ENCODE results near the gene ACOT9.
"Not testable (repeated sequence)": the region's sequence is repeated elsewhere in the genome, so short reads cannot be mapped to it uniquely, and the experiment has no call there.

Gene ACOT9

GRCh38 chrX:23699636-23700194 is 43.4 kb downstream of the ACOT9 start:
- peak; percentile 60 for DNase-seq (ENCODE audit: low read depth, low spot score)

- DNase-seq (ENCODE audit: low read depth, low spot score), result peak; percentile 28
These were observed 48.5 kb downstream of the ACOT9 start for GRCh38 chrX:23694606-23695005.

DNA sequence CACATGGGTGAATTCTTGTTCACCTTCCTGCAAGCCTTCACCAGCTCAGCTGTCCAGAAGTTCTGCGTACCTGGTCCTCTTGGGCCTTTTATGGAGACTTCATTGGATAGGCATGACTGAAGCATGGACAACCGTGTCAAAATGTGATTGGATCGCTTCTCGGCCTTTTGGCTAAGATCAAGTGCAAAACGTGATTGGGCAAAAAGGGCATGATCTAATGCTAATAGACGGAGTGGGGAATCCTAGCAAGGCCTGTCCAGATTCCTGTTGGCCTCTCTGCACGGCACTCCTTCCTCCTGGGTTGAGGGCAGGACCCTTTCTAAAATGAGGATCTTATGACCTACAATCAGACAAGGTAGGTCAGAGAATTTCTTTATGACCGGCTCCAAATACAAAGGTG is 50.9 kb downstream of the ACOT9 start:
- no peak for DNase-seq (ENCODE audit: low read depth, low spot score)

GRCh38 chrX:23676486-23676885 is 66.6 kb downstream of the ACOT9 start:
- not testable (repeated sequence) for DNase-seq (ENCODE audit: low read depth, low spot score)

DNA sequence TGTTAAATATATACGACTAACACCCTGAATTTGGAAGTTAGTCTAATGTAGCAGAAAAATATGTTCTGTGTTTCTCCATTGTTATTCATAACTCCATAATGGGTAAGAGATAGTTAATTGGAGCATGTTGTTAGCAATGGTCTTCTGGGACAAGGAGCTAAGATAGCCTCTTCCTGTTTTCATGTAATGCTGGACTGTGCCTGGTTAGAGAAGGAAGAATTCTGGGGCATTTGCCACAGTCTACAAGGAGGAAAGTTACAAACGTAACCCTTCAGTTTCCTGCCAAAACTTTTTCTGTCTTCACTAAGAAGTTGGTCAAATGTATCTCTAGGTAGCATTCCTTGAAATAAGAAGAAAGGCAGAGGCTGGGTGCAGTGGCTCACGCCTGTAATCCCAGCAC is 70.0 kb downstream of the ACOT9 start:
- DNase-seq (ENCODE audit: low read depth, low spot score), result no peak

DNA sequence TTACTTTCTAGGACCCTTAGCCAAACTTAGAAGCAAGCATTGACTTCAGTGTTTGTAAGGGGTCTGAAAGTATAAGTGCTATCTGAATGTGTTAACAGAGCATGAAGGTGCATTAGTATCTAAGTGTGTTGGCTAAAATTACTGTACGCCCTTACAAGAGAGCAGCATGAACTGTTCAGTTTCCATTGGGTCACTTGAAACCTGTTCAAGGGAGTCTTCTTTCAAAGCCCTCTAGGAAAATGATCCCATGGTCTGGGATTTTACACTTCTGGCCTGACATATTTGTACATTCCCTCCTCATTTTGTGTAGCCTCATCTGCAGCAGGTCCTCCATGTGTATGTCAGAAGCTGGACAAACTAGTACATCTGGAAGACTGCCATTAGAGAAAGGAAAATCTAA is 72.5 kb downstream of the ACOT9 start:
- DNase-seq (ENCODE audit: low read depth, low spot score), result no peak

GRCh38 chrX:23668335-23668734 is 74.7 kb downstream of the ACOT9 start:
- DNase-seq (ENCODE audit: low read depth, low spot score), result no peak

DNA sequence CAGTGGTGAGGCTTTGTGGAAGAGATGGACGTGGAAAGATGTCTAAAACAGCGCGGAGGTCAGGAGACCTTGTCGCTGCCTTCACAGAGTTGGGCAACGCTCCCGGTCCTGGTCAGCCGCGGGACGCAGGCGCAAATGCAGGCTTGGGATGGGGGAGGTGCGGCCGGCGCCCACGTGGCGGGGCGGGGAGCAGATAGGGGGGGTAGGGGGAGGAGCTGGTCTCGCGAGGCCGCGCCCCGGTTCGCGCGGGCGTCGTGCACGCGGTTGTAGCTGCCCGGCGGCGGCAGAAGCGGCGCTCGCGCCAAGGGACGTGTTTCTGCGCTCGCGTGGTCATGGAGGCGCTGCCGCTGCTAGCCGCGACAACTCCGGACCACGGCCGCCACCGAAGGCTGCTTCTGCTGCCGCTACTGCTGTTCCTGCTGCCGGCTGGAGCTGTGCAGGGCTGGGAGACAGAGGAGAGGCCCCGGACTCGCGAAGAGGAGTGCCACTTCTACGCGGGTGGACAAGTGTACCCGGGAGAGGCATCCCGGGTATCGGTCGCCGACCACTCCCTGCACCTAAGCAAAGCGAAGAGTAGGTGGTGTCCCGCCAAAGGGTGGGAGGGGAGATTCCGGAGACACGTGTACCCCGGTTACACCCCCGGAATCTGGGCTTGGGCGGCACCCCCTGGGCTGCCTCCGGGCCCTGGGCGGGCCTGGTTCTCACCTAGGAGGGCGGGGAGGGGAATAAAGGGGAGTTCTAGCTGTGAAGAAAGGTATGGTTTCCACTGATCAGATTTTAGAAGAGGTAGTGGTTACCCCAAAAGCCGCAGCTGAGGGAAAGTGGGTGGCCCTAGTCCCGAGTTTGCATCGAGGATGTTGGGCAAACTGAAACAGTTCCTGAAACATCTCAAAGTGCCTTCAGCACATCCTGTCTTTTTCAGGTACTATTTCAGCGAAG is 75.6 kb downstream of the ACOT9 start, which contains the start of gene PRDX4:
Gene PRDX4, plus strand, starts transcription at position 255 of the 939 bp plus-strand sequence. Its CDS starts 78 bp downstream, at position 333.
- peak; percentile 89 for DNase-seq (ENCODE audit: low read depth, low spot score)

- no peak for DNase-seq (ENCODE audit: low read depth, low spot score)
These were observed 76.8 kb downstream of the ACOT9 start for GRCh38 chrX:23666282-23666681.

DNA sequence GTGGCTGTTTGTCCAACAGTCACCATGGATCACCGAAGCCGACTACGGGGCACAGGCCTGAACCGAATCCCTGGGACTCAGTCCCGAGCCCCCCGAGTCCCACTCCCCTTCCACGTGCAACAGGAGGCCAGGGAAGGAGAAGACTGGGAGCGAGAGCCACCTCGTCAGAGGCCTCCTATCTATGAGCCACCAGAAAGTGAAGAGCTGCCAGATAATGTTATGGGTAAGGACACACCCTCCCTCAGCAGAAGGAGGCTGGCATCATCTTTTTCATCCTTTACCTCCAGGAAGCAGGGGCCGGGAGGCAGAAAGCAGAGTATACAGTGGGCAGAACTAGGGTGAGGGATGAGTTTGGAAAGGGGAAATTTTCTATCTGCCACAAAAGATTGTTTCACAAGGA is 78.6 kb downstream of the ACOT9 start:
- DNase-seq (ENCODE audit: low read depth, low spot score), result no peak

GRCh38 chrX:23662853-23663252 is 80.2 kb downstream of the ACOT9 start:
- DNase-seq (ENCODE audit: low read depth, low spot score), result no peak

GRCh38 chrX:23662187-23662586 is 80.9 kb downstream of the ACOT9 start:
- DNase-seq (ENCODE audit: low read depth, low spot score), result no peak

DNA sequence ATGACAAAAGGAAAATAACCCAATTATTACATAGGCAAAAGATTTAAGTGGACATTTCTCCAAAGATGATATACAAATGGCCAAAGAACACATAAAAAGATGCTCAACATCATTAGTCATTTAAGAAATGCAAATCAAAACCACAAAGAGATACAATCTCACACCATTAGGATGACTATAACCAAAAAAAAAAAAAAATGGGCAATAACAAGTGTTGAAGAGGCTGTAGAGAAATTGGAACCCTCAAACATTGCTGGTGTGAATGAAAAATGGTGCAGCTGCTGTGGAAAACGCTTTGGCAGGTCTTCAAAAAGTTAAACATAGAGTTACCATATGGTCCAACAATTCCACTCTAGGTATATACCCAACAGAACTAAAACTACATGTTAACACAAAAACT is 81.4 kb downstream of the ACOT9 start:
- no peak for DNase-seq (ENCODE audit: low read depth, low spot score)

DNA sequence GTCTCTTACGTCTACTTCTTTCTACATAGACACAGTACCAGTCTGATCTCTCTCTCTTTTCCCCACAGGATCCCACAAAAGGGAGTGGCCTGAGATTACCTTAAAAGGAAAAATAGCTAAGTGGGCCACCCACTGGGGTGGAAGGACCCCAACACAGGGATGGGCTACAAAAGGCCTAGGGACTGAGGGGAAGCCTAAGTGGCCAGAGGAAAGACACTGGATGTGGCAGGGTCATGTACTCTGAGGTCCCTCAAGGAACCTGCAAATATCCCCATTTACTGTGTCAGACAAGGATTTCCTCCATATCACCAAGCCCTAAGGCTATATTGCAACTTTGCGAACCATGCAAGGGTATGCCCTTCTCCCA is 82.3 kb downstream of the ACOT9 start:
- peak; percentile 49 for DNase-seq (ENCODE audit: low read depth, low spot score)

DNA sequence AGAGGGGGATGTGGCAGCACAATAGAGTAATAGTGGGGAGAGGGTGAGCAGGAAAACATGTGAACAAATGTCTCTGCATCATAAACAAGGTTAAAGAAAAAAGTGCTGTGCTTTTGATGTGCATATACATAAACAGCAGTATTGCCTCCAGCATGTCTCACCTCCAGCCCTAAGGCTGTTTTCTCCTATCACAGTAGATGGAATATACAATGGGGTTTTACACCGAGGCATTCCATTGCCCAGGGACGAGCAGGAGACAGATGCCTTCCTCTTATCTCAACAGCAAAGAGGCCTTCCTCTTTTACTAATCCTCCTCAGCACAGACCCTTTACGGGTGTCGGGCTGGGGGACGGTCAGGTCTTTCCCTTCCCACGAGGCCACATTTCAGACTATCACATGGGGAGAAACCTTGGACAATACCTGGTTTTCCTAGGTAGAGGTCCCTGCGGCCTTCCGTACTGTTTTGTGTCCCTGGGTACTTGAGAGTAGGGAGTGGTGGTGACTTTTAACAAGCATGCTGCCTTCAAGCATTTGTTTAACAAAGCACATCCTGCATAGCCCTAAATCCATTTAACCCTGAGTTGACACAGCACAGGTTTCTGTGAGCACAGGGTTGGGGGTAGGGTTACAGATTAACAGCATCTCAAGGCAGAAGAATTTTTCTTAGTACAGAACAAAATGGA is 82.9 kb downstream of the ACOT9 start:
- DNase-seq (ENCODE audit: low read depth, low spot score), result peak; percentile 82

DNA sequence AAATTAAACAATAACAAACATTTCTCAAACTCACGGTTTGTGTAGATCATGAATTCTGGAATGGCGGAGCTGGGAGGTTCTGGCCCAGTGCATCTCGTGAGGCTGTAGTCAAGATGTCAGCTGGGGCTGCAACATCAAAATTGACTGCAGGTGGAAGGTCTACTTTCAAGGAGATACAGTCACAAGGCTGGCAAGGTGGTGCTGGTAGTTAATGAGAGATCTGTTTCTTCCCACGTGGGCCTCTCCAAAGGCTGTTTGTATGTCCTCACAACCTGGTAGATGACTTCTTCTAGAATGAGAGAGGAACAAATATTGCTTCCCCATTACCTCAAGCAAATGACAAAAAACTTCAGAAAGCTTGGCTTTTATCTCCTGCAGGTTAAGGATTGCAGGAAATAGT is 83.7 kb downstream of the ACOT9 start:
- DNase-seq (ENCODE audit: low read depth, low spot score), result peak; percentile 49

DNA sequence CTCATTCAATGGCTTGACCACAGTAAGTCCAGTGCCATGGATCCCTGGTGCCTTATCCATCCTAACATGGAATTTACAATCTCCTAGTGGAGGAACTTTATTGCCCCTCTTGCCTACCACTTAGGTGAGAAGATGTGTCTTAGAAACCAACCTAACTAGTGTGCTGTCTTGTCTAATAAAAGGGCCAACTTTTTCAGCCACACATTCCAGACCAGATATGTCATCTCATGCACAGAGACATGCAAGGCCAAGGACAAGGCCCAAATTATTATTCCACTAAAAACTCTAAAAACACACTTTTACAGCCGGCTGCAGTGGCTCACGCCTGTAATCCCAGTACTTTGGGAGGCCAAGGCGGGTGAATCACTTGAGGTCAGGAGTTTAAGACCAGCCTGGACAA is 86.4 kb downstream of the ACOT9 start:
- DNase-seq (ENCODE audit: low read depth, low spot score), result peak; percentile 21

DNA sequence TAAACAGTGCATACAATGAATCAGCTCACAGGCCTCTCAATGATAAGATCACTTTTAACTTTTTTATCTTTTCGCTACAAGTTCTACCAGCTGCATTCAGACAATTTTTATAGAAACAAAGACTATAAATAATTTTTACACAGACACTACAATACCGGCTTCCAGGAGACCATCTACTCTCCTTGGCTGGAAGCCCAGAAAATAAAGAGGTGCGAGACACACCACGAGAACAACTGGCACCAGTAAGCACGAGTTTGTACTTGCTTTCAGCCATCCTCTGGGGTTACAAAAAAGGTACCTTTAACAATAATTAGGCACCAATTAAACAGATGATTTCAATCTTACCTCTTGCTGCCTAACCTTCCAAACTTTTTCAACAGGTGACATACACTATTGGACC is 87.0 kb downstream of the ACOT9 start:
- no peak for DNase-seq (ENCODE audit: low read depth, low spot score)

All from ELF-1 (cell line).